HepG2 (cell line): ENCODE measurements around the gene PDPR. TPM values are rescaled to one million over a fixed set of nuclear protein-coding genes. Genes with fewer than 3 reads are reported as not detected.

Source experiments
- DNMT1 ChIP-seq: sonication (generic); formaldehyde crosslinking; IDR thresholded peaks from 2 replicates; pipeline ENCODE4 v1.5.1; 2020; ENCODE audit warnings: mild to moderate bottlenecking, missing genetic modification reagents
- EP300 ChIP-seq, 3 experiments: sonication (generic) in 1 of 3; formaldehyde crosslinking in 1 of 3; IDR thresholded peaks; 2 replicates each; pipeline versions ENCODE4 v1.5.1 to v1.6.1; 2011 to 2020; ENCODE audit warnings: low read depth in 2 of 3, low read length in 2 of 3, borderline replicate concordance in 1 of 3, improper control_type of control experiment in 1 of 3, mild to moderate bottlenecking in 1 of 3, missing genetic modification reagents in 1 of 3, moderate library complexity in 1 of 3
- GPN1 ChIP-seq: sonication (generic); formaldehyde crosslinking; IDR thresholded peaks from 2 replicates; pipeline ENCODE4 v1.5.1; 2020; ENCODE audit warnings: missing genetic modification reagents, borderline replicate concordance
- HNRNPH1 ChIP-seq: fragments of 200-400 bp; formaldehyde crosslinking; optimal IDR thresholded peaks from 2 replicates; pipeline ENCODE3; 2017; ENCODE audit warnings: mild to moderate bottlenecking, low read depth, low read length
- KAT2B ChIP-seq: fragments of 150-350 bp; IDR thresholded peaks from 2 replicates; pipeline ENCODE4 v1.6.1; 2014; ENCODE audit warnings: low read depth, low read length, borderline replicate concordance
- MTA1 ChIP-seq: sonication (generic); formaldehyde crosslinking; IDR thresholded peaks from 2 replicates; pipeline ENCODE4 v1.4.0; 2020; ENCODE audit warnings: missing genetic modification reagents, mild to moderate bottlenecking, borderline replicate concordance
- NCOA5 ChIP-seq: sonication (generic); formaldehyde crosslinking; IDR thresholded peaks from 2 replicates; pipeline ENCODE4 v1.4.0; 2020; ENCODE audit warnings: missing genetic modification reagents
- NFATC3 ChIP-seq: sonication (generic); formaldehyde crosslinking; IDR thresholded peaks from 2 replicates; pipeline ENCODE4 v1.5.1; 2020; ENCODE audit warnings: mild to moderate bottlenecking, missing genetic modification reagents
- NKX3-1 ChIP-seq: sonication (generic); formaldehyde crosslinking; IDR thresholded peaks from 2 replicates; pipeline ENCODE4 v1.5.0; 2020; ENCODE audit warnings: missing genetic modification reagents
- NPAS2 ChIP-seq: sonication (generic); formaldehyde crosslinking; IDR thresholded peaks from 2 replicates; pipeline ENCODE4 v1.8.0; 2022; ENCODE audit warnings: mild to moderate bottlenecking, missing genetic modification reagents, borderline replicate concordance
- PHF5A ChIP-seq: IDR thresholded peaks from one replicate; pipeline ENCODE4 v1.6.1; 2018; ENCODE audit warnings: low read depth, missing genetic modification reagents; ENCODE audit not compliant: unreplicated experiment
- SMARCE1 ChIP-seq: fragments of 450-650 bp; IDR thresholded peaks from 2 replicates; pipeline ENCODE4 v1.6.1; 2017; ENCODE audit warnings: borderline replicate concordance
- SMYD3 ChIP-seq: sonication (generic); formaldehyde crosslinking; IDR thresholded peaks from 2 replicates; pipeline ENCODE4 v1.8.1; 2023; ENCODE audit warnings: mild to moderate bottlenecking, missing genetic modification reagents
- SP4 ChIP-seq: sonication (generic); formaldehyde crosslinking; IDR thresholded peaks from 2 replicates; pipeline ENCODE4 v1.8.1; 2023; ENCODE audit warnings: mild to moderate bottlenecking, missing genetic modification reagents
- WIZ ChIP-seq: sonication (generic); formaldehyde crosslinking; IDR thresholded peaks from 2 replicates; pipeline ENCODE4 v1.5.1; 2020; ENCODE audit warnings: mild to moderate bottlenecking, missing genetic modification reagents
- ZBTB1 ChIP-seq: sonication (generic); formaldehyde crosslinking; IDR thresholded peaks from 2 replicates; pipeline ENCODE4 v1.4.0; 2020; ENCODE audit warnings: missing genetic modification reagents, borderline replicate concordance
- ZC3H4 ChIP-seq: sonication (generic); formaldehyde crosslinking; IDR thresholded peaks from 2 replicates; pipeline ENCODE4 v1.4.0; 2020; ENCODE audit warnings: missing genetic modification reagents, borderline replicate concordance
- ZEB1 ChIP-seq: IDR thresholded peaks from 2 replicates; pipeline ENCODE4 v1.6.1; 2012; ENCODE audit warnings: mild to moderate bottlenecking, low read depth, inconsistent platforms; ENCODE audit not compliant: insufficient replicate concordance
- ZNF256 ChIP-seq: sonication (generic); formaldehyde crosslinking; conservative IDR thresholded peaks from 2 replicates; pipeline ENCODE4 v1.4.0; 2020; ENCODE audit warnings: missing genetic modification reagents
- ZNF674 ChIP-seq: sonication (generic); formaldehyde crosslinking; IDR thresholded peaks from 2 replicates; pipeline ENCODE4 v1.5.0; 2020; ENCODE audit warnings: low read depth, mild to moderate bottlenecking, missing genetic modification reagents
- ZNF850 ChIP-seq: sonication (generic); formaldehyde crosslinking; conservative IDR thresholded peaks from 2 replicates; pipeline ENCODE4 v1.9.0; 2021; ENCODE audit warnings: mild to moderate bottlenecking, missing genetic modification reagents
- ZSCAN12 ChIP-seq: sonication (generic); formaldehyde crosslinking; IDR thresholded peaks from 2 replicates; pipeline ENCODE4 v1.9.0; 2021; ENCODE audit warnings: mild to moderate bottlenecking, missing genetic modification reagents
- polyA plus RNA-seq, 8 experiments: library from polyadenylated mRNA; depleted of rRNA in 3 of 8; stranded (reverse) in 7 of 8; unstranded in 1 of 8; fragments of >200 nt; fragmentation: Illumina TruSeq in 4 of 8; extraction: Trizol in 4 of 8; gene quantifications; 2 replicates each; pipeline versions ENCODE4 v1.2.1 to v1.2.3, GENCODE V29; 2011 to 2016; ENCODE audit warnings: low read depth in 4 of 8, missing spikeins in 1 of 8, mixed read lengths in 1 of 8; ENCODE audit not compliant: insufficient read depth in 1 of 8
- total RNA-seq, 5 experiments: library from RNA; depleted of rRNA; stranded (reverse); fragments of >200 nt; fragmentation: Illumina TruSeq; extraction: Trizol; gene quantifications; 2 replicates each; pipeline ENCODE4 v1.2.3, GENCODE V29; 2016; ENCODE audit warnings: low read depth in 1 of 5
- TF ChIP-seq, protein P1 (sequence below): sonication (generic); formaldehyde crosslinking; IDR thresholded peaks from 2 replicates; pipeline ENCODE4 v1.9.0; 2021; ENCODE audit warnings: missing genetic modification reagents, borderline replicate concordance
- TF ChIP-seq, protein P2 (sequence below): sonication (generic); formaldehyde crosslinking; conservative IDR thresholded peaks from 2 replicates; pipeline ENCODE4 v1.8.0; 2022; ENCODE audit warnings: mild to moderate bottlenecking, moderate library complexity, missing genetic modification reagents
- TF ChIP-seq, protein P3 (sequence below): sonication (generic); formaldehyde crosslinking; IDR thresholded peaks from 2 replicates; pipeline ENCODE4 v1.4.0; 2020; ENCODE audit warnings: missing genetic modification reagents, low read depth, mild to moderate bottlenecking, borderline replicate concordance
- TF ChIP-seq, protein P4 (sequence below): sonication (generic); formaldehyde crosslinking; IDR thresholded peaks from 2 replicates; pipeline ENCODE4 v1.5.0; 2020; ENCODE audit warnings: mild to moderate bottlenecking, low read depth, missing genetic modification reagents, borderline replicate concordance

The PDPR gene
- total and polyA plus RNA-seq, 2 of the 13 experiments (the other 11 are each of a cell fraction or from before 2014, with no cell fraction given), result 19.5 to 29.9 TPM

DNA sequence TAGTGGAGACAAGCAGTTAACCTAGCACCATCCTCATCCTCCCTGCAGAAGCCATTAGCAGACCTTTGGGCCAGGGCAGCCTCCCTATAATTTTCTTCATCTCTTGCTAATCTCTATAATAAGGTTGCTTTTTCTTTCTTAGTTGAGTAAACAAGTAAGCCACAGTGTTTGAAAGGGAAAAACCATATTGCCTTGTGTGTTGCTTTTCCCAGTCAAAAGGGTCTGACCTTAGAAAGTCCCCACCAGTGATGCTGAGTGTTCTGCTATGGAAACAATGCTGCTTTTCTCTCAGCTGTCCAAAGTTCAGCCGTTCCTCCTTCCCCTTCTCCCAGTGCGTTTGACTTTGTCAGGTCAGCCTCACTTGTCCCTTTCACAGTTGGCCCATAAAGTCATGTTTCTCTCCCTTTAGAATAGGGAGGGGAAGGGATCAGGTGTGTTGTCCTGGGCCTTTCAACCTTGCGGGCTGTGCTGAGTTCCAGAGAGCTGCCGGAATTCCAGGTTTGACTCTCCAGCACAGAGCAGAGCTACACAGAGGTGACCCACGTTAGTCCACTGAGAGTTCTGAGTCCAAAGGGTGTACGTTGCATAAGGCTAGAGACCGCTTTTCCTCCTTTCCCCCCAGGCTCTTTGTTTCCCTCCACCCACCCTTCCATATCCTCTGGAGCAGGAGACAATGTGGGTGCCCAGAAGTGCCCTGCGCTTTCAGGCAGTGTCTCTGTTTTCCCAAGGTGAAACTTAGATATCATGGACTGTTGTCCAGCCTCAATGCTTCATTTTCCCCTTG is 43.5 kb downstream of the PDPR start (continued):
- TF ChIP-seq, protein P1, sequence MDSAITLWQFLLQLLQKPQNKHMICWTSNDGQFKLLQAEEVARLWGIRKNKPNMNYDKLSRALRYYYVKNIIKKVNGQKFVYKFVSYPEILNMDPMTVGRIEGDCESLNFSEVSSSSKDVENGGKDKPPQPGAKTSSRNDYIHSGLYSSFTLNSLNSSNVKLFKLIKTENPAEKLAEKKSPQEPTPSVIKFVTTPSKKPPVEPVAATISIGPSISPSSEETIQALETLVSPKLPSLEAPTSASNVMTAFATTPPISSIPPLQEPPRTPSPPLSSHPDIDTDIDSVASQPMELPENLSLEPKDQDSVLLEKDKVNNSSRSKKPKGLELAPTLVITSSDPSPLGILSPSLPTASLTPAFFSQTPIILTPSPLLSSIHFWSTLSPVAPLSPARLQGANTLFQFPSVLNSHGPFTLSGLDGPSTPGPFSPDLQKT, result no peak
- TF ChIP-seq ZBTB1 (CRISPR knock-in tag), result 0 out of 2 replicates have a peak, but pooled peaks have one; percentile 28
- 0 out of 2 replicates have a peak, but pooled peaks have one; percentile 36 for TF ChIP-seq WIZ (CRISPR knock-in tag)
- TF ChIP-seq ZNF256 (CRISPR knock-in tag), result no peak
- TF ChIP-seq EP300 (IDR thresholded peaks at IDR 0.05; ENCODE audit: low read depth in 2 of 2, low read length in 2 of 2), result peak; percentile 58 to 61; a peak in 1 of 4 replicates
- peak; percentile 58; the same call in 1 of the 2 replicates for TF ChIP-seq EP300 (CRISPR knock-in tag; IDR thresholded peaks at IDR 0.05; ENCODE audit: borderline replicate concordance)
- TF ChIP-seq ZNF850 (CRISPR knock-in tag), result no peak
- no peak for TF ChIP-seq HNRNPH1
- TF ChIP-seq SMYD3 (CRISPR knock-in tag), result peak; percentile 77; the same call in 1 of the 2 replicates
- TF ChIP-seq, protein P2, sequence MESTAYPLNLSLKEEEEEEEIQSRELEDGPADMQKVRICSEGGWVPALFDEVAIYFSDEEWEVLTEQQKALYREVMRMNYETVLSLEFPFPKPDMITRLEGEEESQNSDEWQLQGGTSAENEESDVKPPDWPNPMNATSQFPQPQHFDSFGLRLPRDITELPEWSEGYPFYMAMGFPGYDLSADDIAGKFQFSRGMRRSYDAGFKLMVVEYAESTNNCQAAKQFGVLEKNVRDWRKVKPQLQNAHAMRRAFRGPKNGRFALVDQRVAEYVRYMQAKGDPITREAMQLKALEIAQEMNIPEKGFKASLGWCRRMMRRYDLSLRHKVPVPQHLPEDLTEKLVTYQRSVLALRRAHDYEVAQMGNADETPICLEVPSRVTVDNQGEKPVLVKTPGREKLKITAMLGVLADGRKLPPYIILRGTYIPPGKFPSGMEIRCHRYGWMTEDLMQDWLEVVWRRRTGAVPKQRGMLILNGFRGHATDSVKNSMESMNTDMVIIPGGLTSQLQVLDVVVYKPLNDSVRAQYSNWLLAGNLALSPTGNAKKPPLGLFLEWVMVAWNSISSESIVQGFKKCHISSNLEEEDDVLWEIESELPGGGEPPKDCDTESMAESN (CRISPR knock-in tag), result peak; percentile 49; the same call in 1 of the 2 replicates
- TF ChIP-seq MTA1 (CRISPR knock-in tag), result peak; percentile 91
- no peak for TF ChIP-seq SMARCE1
- TF ChIP-seq ZC3H4 (CRISPR knock-in tag), result 0 out of 2 replicates have a peak, but pooled peaks have one; percentile 49
- no peak for TF ChIP-seq ZSCAN12 (CRISPR knock-in tag)
- no peak for TF ChIP-seq NFATC3 (CRISPR knock-in tag)
- TF ChIP-seq NKX3-1, result no peak
- peak; percentile 94 for TF ChIP-seq ZEB1
- TF ChIP-seq, protein P3, sequence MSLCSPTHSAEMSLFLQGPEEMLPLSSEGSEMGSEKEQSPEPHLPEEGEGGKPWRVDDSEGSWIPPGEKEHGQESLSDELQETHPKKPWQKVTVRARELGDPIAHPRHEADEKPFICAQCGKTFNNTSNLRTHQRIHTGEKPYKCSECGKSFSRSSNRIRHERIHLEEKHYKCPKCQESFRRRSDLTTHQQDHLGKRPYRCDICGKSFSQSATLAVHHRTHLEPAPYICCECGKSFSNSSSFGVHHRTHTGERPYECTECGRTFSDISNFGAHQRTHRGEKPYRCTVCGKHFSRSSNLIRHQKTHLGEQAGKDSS, result 0 out of 2 replicates have a peak, but pooled peaks have one; percentile 68
- TF ChIP-seq, protein P4, sequence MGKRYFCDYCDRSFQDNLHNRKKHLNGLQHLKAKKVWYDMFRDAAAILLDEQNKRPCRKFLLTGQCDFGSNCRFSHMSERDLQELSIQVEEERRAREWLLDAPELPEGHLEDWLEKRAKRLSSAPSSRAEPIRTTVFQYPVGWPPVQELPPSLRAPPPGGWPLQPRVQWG (CRISPR knock-in tag), result no peak
- no peak for TF ChIP-seq ZNF674 (CRISPR knock-in tag)
- no peak for TF ChIP-seq PHF5A (CRISPR knock-in tag)
- TF ChIP-seq GPN1 (CRISPR knock-in tag), result no peak
- no peak for TF ChIP-seq KAT2B
- no peak for TF ChIP-seq DNMT1 (CRISPR knock-in tag)
- no peak for TF ChIP-seq NPAS2
- TF ChIP-seq NCOA5, result no peak
- peak; percentile 43; the same call in 1 of the 2 replicates for TF ChIP-seq SP4 (CRISPR knock-in tag)
